Measurements from ENCODE around the gene RAD9A.
A peak's percentile ranks its signal among the peaks of the same experiment; 100 is the strongest.
"Not testable (repeated sequence)": the region's sequence is repeated elsewhere in the genome, so short reads cannot be mapped to it uniquely, and the experiment has no call there.

Gene RAD9A

DNA sequence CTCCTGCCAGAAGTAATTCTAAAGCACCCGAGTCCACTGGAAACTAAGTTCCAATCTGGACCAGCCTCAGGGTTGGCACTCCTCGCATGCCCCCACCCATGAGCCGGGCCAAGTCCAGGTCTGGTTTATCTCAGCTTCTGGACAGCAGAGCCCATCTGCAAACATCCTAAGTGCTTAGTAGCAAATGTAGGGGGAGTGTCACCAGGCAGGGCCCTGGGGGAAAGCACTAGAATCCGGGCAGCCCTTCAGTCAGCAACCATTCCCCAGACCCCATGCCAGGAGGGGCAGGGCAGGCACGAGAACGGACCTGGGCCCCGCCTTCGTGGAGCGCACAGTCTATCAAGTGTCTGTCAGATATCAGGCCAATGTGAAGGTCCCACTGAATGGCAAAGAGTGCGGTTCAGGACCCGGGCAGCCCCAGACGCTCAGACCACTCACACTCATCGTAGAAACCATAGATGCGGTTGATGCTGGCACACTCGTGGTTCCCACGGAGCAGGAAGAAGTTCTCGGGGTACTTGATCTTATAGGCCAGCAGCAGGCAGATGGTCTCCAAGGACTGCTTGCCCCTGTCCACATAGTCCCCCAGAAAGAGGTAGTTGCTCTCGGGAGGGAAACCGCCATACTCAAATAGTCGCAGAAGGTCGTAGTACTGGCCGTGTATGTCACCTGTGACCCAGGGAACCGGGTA lies 8.6 kb downstream of the RAD9A start:
- TF ChIP-seq CTBP1 (IDR thresholded peaks at IDR 0.05; ENCODE audit: borderline replicate concordance) = no peak
- TF ChIP-seq ELF4 (IDR thresholded peaks at IDR 0.05) = no peak
- no peak for TF ChIP-seq TARDBP (IDR thresholded peaks at IDR 0.05)
- TF ChIP-seq FOXK2 (IDR thresholded peaks at IDR 0.05) = no peak
- no peak for TF ChIP-seq ARNT (IDR thresholded peaks at IDR 0.05)
- no peak for TF ChIP-seq LEF1 (IDR thresholded peaks at IDR 0.05; ENCODE audit: borderline replicate concordance)
- TF ChIP-seq ZNF384 (IDR thresholded peaks at IDR 0.05) = no peak
- TF ChIP-seq PKNOX1 (IDR thresholded peaks at IDR 0.05) = no peak
- TF ChIP-seq SP1 (IDR thresholded peaks at IDR 0.05) = no peak
- TF ChIP-seq L3MBTL2 (conservative IDR thresholded peaks at IDR 0.05) = no peak
- TF ChIP-seq FOXA1 (IDR thresholded peaks at IDR 0.05) = no peak
- no peak for TF ChIP-seq NFRKB (IDR thresholded peaks at IDR 0.05)
- no peak for TF ChIP-seq FOXM1 (IDR thresholded peaks at IDR 0.05; ENCODE audit: borderline replicate concordance)
- no peak for TF ChIP-seq HDGF (IDR thresholded peaks at IDR 0.05; ENCODE audit: borderline replicate concordance)
- TF ChIP-seq BHLHE40 (IDR thresholded peaks at IDR 0.05; ENCODE audit: borderline replicate concordance) = no peak
- no peak for TF ChIP-seq SUZ12 (IDR thresholded peaks at IDR 0.05)
- no peak for DNase-seq (ENCODE audit: extremely low spot score)
- ChIA-PET POLR2A (interaction anchor here (0.9 to 4.2 kb wide), 11 partner anchors 9 to 82 kb away, joined by 3 to 50 read pairs (median 9); partner anchors contain the start of genes AIP, RAD9A, RPS6KB2 and TMEM134), CTCF (interaction anchor here (1.2 to 2.0 kb wide), 4 partner anchors 9 to 49 kb away, joined by 4 to 5 read pairs (median 4); partner anchors contain the start of gene RAD9A)

- POLR2A ChIA-PET = interaction anchor here (0.7 to 4.2 kb wide), 22 partner anchors 10 to 181 kb away, joined by 3 to 50 read pairs (median 4); partner anchors contain the start of genes AIP, CORO1B, PTPRCAP and RAD9A
- TF ChIP-seq SP1 (IDR thresholded peaks at IDR 0.05) (no peak), CTBP1 (IDR thresholded peaks at IDR 0.05; ENCODE audit: borderline replicate concordance) (no peak), PKNOX1 (IDR thresholded peaks at IDR 0.05) (no peak), ARNT (IDR thresholded peaks at IDR 0.05) (no peak), SUZ12 (IDR thresholded peaks at IDR 0.05) (no peak), NFRKB (IDR thresholded peaks at IDR 0.05) (no peak), ELF4 (IDR thresholded peaks at IDR 0.05) (no peak), LEF1 (IDR thresholded peaks at IDR 0.05; ENCODE audit: borderline replicate concordance) (no peak)
- CTCF ChIA-PET = interaction anchor here (0.6 to 2.0 kb wide), 12 partner anchors 9 to 528 kb away, joined by 3 to 6 read pairs (median 4); partner anchors contain the start of gene RAD9A
- DNase-seq (ENCODE audit: extremely low spot score) = no peak
These were observed 9.2 kb downstream of the RAD9A start for GRCh38 chr11:67400942-67401494.

- CTCF ChIA-PET = interaction anchor here (0.6 to 2.0 kb wide), 12 partner anchors 10 to 529 kb away, joined by 3 to 6 read pairs (median 4); partner anchors contain the start of gene RAD9A
- peak; percentile 99 for DNase-seq (ENCODE audit: extremely low spot score)
- no peak for TF ChIP-seq L3MBTL2 (conservative IDR thresholded peaks at IDR 0.05)
- TF ChIP-seq FOXM1 (IDR thresholded peaks at IDR 0.05; ENCODE audit: borderline replicate concordance) = peak; percentile 18; the same call in 1 of the 2 replicates
- no peak for TF ChIP-seq LEF1 (IDR thresholded peaks at IDR 0.05; ENCODE audit: borderline replicate concordance)
- POLR2A ChIA-PET = interaction anchor here (0.6 to 4.2 kb wide), 29 partner anchors 10 to 181 kb away, joined by 3 to 50 read pairs (median 3); partner anchors contain the start of genes AIP, CORO1B, PTPRCAP and RAD9A
These were observed 9.9 kb downstream of the RAD9A start, which contains the start of gene PPP1CA for GRCh38 chr11:67401495-67402191. Gene PPP1CA (minus strand): TSS chr11:67401858. CDS start chr11:67401782, 76 bp downstream.

GRCh38 chr11:67402192-67402839 lies 10.5 kb downstream of the RAD9A start:
- CTCF ChIA-PET = interaction anchor here (1.0 to 2.0 kb wide), 4 partner anchors 21 to 85 kb away, joined by 3 to 5 read pairs (median 4); no protein-coding TSS in a partner anchor
- POLR2A ChIA-PET = interaction anchor here (0.6 to 4.2 kb wide), 22 partner anchors 10 to 180 kb away, joined by 3 to 50 read pairs (median 4); partner anchors contain the start of genes CORO1B, PTPRCAP, RAD9A and RPS6KB2
- not testable (repeated sequence) for DNase-seq (ENCODE audit: extremely low spot score)

- DNase-seq (ENCODE audit: extremely low spot score); CTCF ChIA-PET: not testable (repeated sequence)
- POLR2A ChIA-PET = interaction anchor here (3.9 to 4.2 kb wide), 2 partner anchors 12 to 16 kb away, joined by 42 to 50 read pairs; partner anchors contain the start of gene RAD9A
These were observed 11.3 kb downstream of the RAD9A start for GRCh38 chr11:67403085-67403484.

- CTCF ChIA-PET = no interaction called here
- POLR2A ChIA-PET = interaction anchor here (0.9 to 1.3 kb wide), 3 partner anchors 12 to 23 kb away, joined by 3 to 5 read pairs (median 4); no protein-coding TSS in a partner anchor
- DNase-seq (ENCODE audit: extremely low spot score) = no peak
These were observed 12.9 kb downstream of the RAD9A start for GRCh38 chr11:67404515-67405195.

More at GRCh38 chr11:67404515-67405195, 12.9 kb downstream of the RAD9A start:
- TF ChIP-seq FOXM1 (IDR thresholded peaks at IDR 0.05; ENCODE audit: borderline replicate concordance) (no peak), CTBP1 (IDR thresholded peaks at IDR 0.05; ENCODE audit: borderline replicate concordance) (no peak), ARNT (IDR thresholded peaks at IDR 0.05) (no peak), HDGF (IDR thresholded peaks at IDR 0.05; ENCODE audit: borderline replicate concordance) (no peak), SUZ12 (IDR thresholded peaks at IDR 0.05) (no peak), ELF4 (IDR thresholded peaks at IDR 0.05) (no peak), ZNF384 (IDR thresholded peaks at IDR 0.05) (no peak), LEF1 (IDR thresholded peaks at IDR 0.05; ENCODE audit: borderline replicate concordance) (no peak), BHLHE40 (IDR thresholded peaks at IDR 0.05; ENCODE audit: borderline replicate concordance) (no peak), PKNOX1 (IDR thresholded peaks at IDR 0.05) (no peak), FOXK2 (IDR thresholded peaks at IDR 0.05) (no peak), SP1 (IDR thresholded peaks at IDR 0.05) (no peak), L3MBTL2 (conservative IDR thresholded peaks at IDR 0.05) (no peak), TARDBP (IDR thresholded peaks at IDR 0.05) (no peak), FOXA1 (IDR thresholded peaks at IDR 0.05) (no peak)

Measured in HEK293T (cell line).